Caki2 (cell line): ENCODE results near the gene FAT2. TPM values are rescaled to one million over a fixed set of nuclear protein-coding genes. Genes with fewer than 3 reads are reported as not detected.

Source experiments
- DNase-seq: peaks from one replicate; pipeline ENCODE4 v3.0.0-alpha.2; 2015; ENCODE audit warnings: low read depth
- in situ Hi-C: cut with HindIII; loops from 2 replicates; pipeline ENCODE4 v1.10.0; 2016; ENCODE audit warnings: low sequenced_read_pairs, low pct_unique_long_range_greater_than_20kb, mixed read lengths
- total RNA-seq: library from RNA; depleted of rRNA; stranded (reverse); fragments of >200 nt; shearing (Covaris generic); gene quantifications from 2 replicates; pipeline ENCODE4 v1.2.3, GENCODE V29; 2014; ENCODE audit warnings: low replicate concordance

Gene FAT2
- total RNA-seq, 1 experiment from 2014 or later, result 0.27 TPM

- in situ Hi-C loops, result no loop called here
These were observed 26.9 kb upstream of the FAT2 start for GRCh38 chr5:151617841-151618710.

GRCh38 chr5:151617383-151617840 is 26.3 kb upstream of the FAT2 start:
- in situ Hi-C loops, result no loop called here
- no peak for DNase-seq

More at GRCh38 chr5:151617841-151618710, 26.9 kb upstream of the FAT2 start:
- peak; percentile 38 for DNase-seq

GRCh38 chr5:151615431-151615830 is 24.3 kb upstream of the FAT2 start:
- in situ Hi-C loops, result no loop called here
- peak; percentile 39 for DNase-seq

- in situ Hi-C loops, result no loop called here
- DNase-seq, result no peak
These were observed 23.4 kb upstream of the FAT2 start for GRCh38 chr5:151614565-151614964.

GRCh38 chr5:151612689-151613427 is 21.7 kb upstream of the FAT2 start:
- peak; percentile 67 for DNase-seq
- in situ Hi-C loops, result no loop called here

- DNase-seq, result no peak
- in situ Hi-C loops, result no loop called here
These were observed 20.1 kb upstream of the FAT2 start for GRCh38 chr5:151611127-151611775.

- no peak for DNase-seq
These were observed 17.4 kb upstream of the FAT2 start for GRCh38 chr5:151608522-151608921.

GRCh38 chr5:151607304-151607703 is 16.2 kb upstream of the FAT2 start:
- no peak for DNase-seq
- in situ Hi-C loops, result no loop called here

More at GRCh38 chr5:151608522-151608921, 17.4 kb upstream of the FAT2 start:
- in situ Hi-C loops, result no loop called here

GRCh38 chr5:151605559-151605958 is 14.4 kb upstream of the FAT2 start:
- in situ Hi-C loops, result no loop called here
- DNase-seq, result no peak

GRCh38 chr5:151602806-151603205 is 11.7 kb upstream of the FAT2 start:
- in situ Hi-C loops, result no loop called here
- no peak for DNase-seq

- in situ Hi-C loops, result no loop called here
These were observed 10.3 kb upstream of the FAT2 start for GRCh38 chr5:151601391-151601790.

GRCh38 chr5:151600069-151600665 is 9.0 kb upstream of the FAT2 start:
- DNase-seq, result no peak
- in situ Hi-C loops, result no loop called here

More at GRCh38 chr5:151601391-151601790, 10.3 kb upstream of the FAT2 start:
- DNase-seq, result no peak

GRCh38 chr5:151598984-151599383 is 7.9 kb upstream of the FAT2 start:
- DNase-seq, result no peak
- in situ Hi-C loops, result no loop called here

- in situ Hi-C loops, result no loop called here
These were observed 7.4 kb upstream of the FAT2 start for GRCh38 chr5:151598549-151598948.

GRCh38 chr5:151597749-151598148 is 6.6 kb upstream of the FAT2 start:
- no peak for DNase-seq
- in situ Hi-C loops, result no loop called here

More at GRCh38 chr5:151598549-151598948, 7.4 kb upstream of the FAT2 start:
- no peak for DNase-seq

GRCh38 chr5:151596828-151597539 is 5.9 kb upstream of the FAT2 start:
- in situ Hi-C loops, result no loop called here
- no peak for DNase-seq

GRCh38 chr5:151595411-151595826 is 4.3 kb upstream of the FAT2 start:
- in situ Hi-C loops, result no loop called here
- DNase-seq, result no peak
